ENCODE results near the gene EFCAB5.
"Not testable (repeated sequence)": the region's sequence is repeated elsewhere in the genome, so short reads cannot be mapped to it uniquely, and the experiment has no call there.

EFCAB5 gene

DNA sequence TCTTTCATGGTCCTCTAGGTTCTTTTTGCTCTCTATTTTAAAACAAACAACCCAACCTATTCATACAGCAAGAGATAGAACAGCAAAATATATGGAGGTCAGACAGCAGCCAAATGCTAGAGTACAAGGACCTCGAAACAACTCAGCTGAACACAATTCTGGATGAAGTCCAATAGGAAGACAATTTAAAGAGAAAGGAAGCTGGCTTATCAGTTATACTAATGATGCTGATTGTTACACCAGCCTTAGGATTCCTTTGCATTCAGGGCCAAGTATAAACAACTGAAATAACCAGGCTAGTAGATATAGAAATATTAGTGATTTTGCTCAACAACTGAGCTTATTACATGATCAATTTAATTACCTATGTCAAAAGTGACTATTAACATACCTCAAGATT lies 13.9 kb upstream of the EFCAB5 start:
- peak overlapping the region; percentile 89 for H3K4me3 ChIP-seq (replicated peaks; ENCODE audit: low read depth, low read length)
- DNase-seq (ENCODE audit: low read depth), result peak; percentile 45
- no peak for TF ChIP-seq CTCF (IDR thresholded peaks at IDR 0.05; ENCODE audit: low read length, missing control alignments)

GRCh38 chr17:29929006-29929532 lies 12.4 kb upstream of the EFCAB5 start:
- peak; percentile 43 for DNase-seq (ENCODE audit: low read depth)
- TF ChIP-seq CTCF (IDR thresholded peaks at IDR 0.05; ENCODE audit: low read length, missing control alignments), result no peak
- peak overlapping the region; percentile 89 for H3K4me3 ChIP-seq (replicated peaks; ENCODE audit: low read depth, low read length)

- peak within 1 kb of the TSS; percentile 89 for H3K4me3 ChIP-seq (replicated peaks; ENCODE audit: low read depth, low read length)
- no peak for TF ChIP-seq CTCF (IDR thresholded peaks at IDR 0.05; ENCODE audit: low read length, missing control alignments)
- peak; percentile 83 for DNase-seq (ENCODE audit: low read depth)
Measured at GRCh38 chr17:29929533-29930408, 11.7 kb upstream of the EFCAB5 start, which contains the start of gene SSH2. Gene SSH2, minus strand, starts transcription at chr17:29930228. Its CDS starts 228 bp downstream, at chr17:29930000.

- DNase-seq (ENCODE audit: low read depth), result no peak
- peak overlapping the region; percentile 89 for H3K4me3 ChIP-seq (replicated peaks; ENCODE audit: low read depth, low read length)
- TF ChIP-seq CTCF (IDR thresholded peaks at IDR 0.05; ENCODE audit: low read length, missing control alignments), result no peak
Measured at GRCh38 chr17:29930409-29931010, 10.9 kb upstream of the EFCAB5 start.

DNA sequence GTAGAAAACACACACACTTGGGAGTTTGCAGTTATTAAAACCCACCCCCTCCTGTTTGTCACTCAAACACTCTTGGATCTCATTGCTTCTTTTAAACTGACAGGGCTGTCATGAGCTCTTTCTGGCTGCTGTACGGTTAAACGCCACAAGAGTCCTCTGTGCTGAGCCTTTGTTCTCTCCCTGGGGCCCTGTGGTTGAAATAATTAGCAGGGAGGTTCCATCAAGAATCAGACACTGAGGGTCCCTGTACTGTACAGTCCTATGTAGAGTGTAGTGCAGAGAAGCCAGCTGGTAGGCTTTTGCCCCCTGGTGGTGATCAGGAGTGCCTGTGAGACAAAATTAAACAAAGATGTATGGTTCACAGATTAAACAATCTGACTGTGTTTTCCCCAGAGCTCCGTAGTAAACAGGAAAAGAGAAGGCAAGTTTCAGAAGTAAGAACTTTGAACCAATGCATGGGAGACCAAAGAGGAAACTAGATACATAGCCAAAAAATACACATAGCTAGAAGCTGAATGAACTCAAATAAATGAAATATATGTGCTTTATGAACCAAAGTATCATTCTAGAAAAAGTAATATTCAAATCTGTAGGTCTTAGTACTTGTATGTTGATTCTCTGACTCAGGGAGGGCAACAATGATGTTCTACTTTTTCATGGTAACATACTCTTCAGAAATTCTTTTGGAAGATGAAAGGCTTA lies 10.1 kb upstream of the EFCAB5 start:
- peak overlapping the region; percentile 89 for H3K4me3 ChIP-seq (replicated peaks; ENCODE audit: low read depth, low read length)
- DNase-seq (ENCODE audit: low read depth), result peak; percentile 84
- TF ChIP-seq CTCF (IDR thresholded peaks at IDR 0.05; ENCODE audit: low read length, missing control alignments), result peak; percentile 97

DNA sequence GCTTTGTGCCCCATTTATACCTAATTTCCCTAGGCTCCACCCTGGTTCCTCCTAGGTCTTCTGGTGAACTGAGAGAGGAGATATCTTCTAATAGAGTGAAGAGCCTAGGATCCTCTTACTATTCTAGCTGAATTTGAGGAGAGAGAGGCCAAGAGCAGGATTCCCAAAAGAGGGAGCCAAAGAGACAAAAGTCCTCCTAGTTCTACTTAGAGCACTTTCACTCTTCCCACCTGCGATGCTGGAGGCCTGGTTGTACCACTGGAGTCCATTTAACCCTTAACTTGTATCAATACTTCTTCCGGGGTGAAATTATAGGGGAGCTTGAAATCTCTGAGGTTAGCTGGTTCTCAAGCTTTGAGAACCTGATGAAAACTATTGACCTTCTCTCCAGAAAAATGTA lies 8.1 kb upstream of the EFCAB5 start:
- TF ChIP-seq CTCF (IDR thresholded peaks at IDR 0.05; ENCODE audit: low read length, missing control alignments), result peak; percentile 67
- DNase-seq (ENCODE audit: low read depth), result peak; percentile 67
- no peak overlapping the region for H3K4me3 ChIP-seq (replicated peaks; ENCODE audit: low read depth, low read length)

DNA sequence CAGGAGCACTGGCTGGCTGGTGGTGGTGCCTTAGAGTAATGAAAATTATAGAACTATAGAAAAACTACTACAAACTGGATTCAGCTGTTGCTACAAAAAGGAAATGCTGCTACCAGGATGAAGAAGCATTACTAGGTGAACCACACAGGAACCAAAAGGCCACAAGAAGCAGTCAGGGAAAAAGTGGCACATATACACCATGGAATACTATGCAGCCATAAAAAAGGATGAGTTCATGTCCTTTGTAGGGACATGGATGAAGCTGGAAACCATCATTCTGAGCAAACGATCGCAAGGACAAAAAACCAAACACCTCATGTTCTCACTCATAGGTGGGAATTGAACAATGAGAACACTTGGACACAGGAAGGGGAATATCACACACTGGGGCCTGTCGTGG lies 5.5 kb upstream of the EFCAB5 start:
- not testable (repeated sequence) for H3K4me3 ChIP-seq (replicated peaks; ENCODE audit: low read depth, low read length); DNase-seq (ENCODE audit: low read depth)
